Fibroblast of lung (primary cell): ENCODE measurements around the gene CC2D1A.

ENCODE experiments used
- EZH2 ChIP-seq: IDR thresholded peaks from 2 replicates; pipeline ENCODE4 v1.5.1; 2012; ENCODE audit warnings: low read length, control low read depth, mild to moderate bottlenecking; ENCODE audit errors: missing control alignments
- TF ChIP-seq, protein P1 (sequence below), 2 donors: IDR thresholded peaks in 1 of 2; conservative IDR thresholded peaks in 1 of 2; 1 replicate in 1 of 2; 2 replicates in 1 of 2; pipeline ENCODE4 v1.5.1; 2011 to 2012; ENCODE audit warnings: low read length in 2 of 2, control low read depth in 1 of 2, inconsistent platforms in 1 of 2, low read depth in 1 of 2, mild to moderate bottlenecking in 1 of 2

DNA sequence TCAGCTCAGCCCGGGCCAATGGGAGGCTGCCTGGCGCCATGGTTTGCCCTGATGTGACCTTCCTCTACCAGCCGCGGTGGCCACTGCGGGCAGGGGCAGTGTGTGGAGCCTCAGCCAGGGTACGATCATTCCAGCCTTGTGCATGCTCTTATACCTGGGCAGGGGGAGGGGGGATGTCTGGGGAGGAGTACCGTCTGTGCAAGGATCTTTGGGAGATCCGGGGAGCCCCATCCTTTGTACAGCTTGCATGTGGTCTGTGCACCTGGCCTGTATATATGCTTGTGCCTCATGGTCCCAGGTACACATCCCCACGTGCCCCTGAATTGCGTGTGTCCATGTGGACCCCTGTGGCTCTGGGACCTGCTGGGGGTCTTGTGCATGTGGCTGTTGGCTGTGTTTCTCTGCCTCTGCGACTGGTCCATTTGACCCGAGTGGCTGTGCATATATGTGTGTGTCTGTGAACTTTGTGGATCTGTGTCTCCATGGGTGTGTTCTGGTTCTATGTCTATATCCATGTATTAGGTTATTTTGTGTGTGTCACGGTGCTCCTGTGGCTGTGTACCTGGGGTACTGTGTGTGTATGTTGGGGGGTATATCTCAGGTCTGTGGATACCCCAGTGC lies 41.8 kb upstream of the CC2D1A start:
- TF ChIP-seq, protein P1, sequence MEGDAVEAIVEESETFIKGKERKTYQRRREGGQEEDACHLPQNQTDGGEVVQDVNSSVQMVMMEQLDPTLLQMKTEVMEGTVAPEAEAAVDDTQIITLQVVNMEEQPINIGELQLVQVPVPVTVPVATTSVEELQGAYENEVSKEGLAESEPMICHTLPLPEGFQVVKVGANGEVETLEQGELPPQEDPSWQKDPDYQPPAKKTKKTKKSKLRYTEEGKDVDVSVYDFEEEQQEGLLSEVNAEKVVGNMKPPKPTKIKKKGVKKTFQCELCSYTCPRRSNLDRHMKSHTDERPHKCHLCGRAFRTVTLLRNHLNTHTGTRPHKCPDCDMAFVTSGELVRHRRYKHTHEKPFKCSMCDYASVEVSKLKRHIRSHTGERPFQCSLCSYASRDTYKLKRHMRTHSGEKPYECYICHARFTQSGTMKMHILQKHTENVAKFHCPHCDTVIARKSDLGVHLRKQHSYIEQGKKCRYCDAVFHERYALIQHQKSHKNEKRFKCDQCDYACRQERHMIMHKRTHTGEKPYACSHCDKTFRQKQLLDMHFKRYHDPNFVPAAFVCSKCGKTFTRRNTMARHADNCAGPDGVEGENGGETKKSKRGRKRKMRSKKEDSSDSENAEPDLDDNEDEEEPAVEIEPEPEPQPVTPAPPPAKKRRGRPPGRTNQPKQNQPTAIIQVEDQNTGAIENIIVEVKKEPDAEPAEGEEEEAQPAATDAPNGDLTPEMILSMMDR (conservative IDR thresholded peaks at IDR 0.05 in 1 of 2, IDR thresholded peaks at IDR 0.05 in 1 of 2; ENCODE audit: low read depth in 1 of 2, low read length in 2 of 2), result no peak
- TF ChIP-seq EZH2, result peak; percentile 71
